Activated CD8-positive, alpha-beta T cell treated with anti-CD3 and anti-CD28 coated beads for 36 hours (primary cell): Measurements from ENCODE around the gene CASP3. TPM values are rescaled to one million over a fixed set of nuclear protein-coding genes. Genes with fewer than 3 reads are reported as not detected.
"Not testable (repeated sequence)": the region's sequence is repeated elsewhere in the genome, so short reads cannot be mapped to it uniquely, and the experiment has no call there.

Experiments used
- ATAC-seq: fragments of 200-7000 bp; cut with Tn5 transposase; one replicate; pipeline ENCODE4 v1.10.0; 2021; ENCODE audit warnings: mild to moderate bottlenecking, moderate library complexity
- CTCF ChIA-PET: fragments of 350-600 bp; sonication (Branson Sonifier 250); formaldehyde crosslinking; loops from one replicate; lab custom pipeline; 2021; ENCODE audit warnings: antibody characterized with exemption; lab: Charles Lee
- POLR2A ChIA-PET: fragments of 350-600 bp; sonication (Branson Sonifier 250); formaldehyde crosslinking; loops from one replicate; lab custom pipeline; 2021; ENCODE audit warnings: antibody characterized with exemption; lab: Charles Lee
- DNase-seq: peaks from one replicate; pipeline ENCODE4 v3.0.0-alpha.2; 2020
- H3K27ac Mint-ChIP-seq: one replicate; pipeline ENCODE4 v1.8.0; 2021; ENCODE audit warnings: mild to moderate bottlenecking, mixed read lengths
- H3K27me3 Mint-ChIP-seq: one replicate; pipeline ENCODE4 v1.8.0; 2021; ENCODE audit warnings: mixed read lengths
- H3K36me3 Mint-ChIP-seq: one replicate; pipeline ENCODE4 v1.8.0; 2021; ENCODE audit warnings: low read depth, mixed read lengths
- H3K4me1 Mint-ChIP-seq: one replicate; pipeline ENCODE4 v1.8.0; 2021; ENCODE audit warnings: low read depth, mixed read lengths
- H3K4me3 Mint-ChIP-seq: one replicate; pipeline ENCODE4 v1.8.0; 2021; ENCODE audit warnings: mild to moderate bottlenecking, moderate library complexity, mixed read lengths
- H3K9me3 Mint-ChIP-seq: one replicate; pipeline ENCODE4 v1.8.0; 2021; ENCODE audit warnings: mixed read lengths
- intact Hi-C: fragments of 100-400 bp; cut with micrococcal nuclease; formaldehyde crosslinking; loops from one replicate; pipeline ENCODE4 v1.10.0; 2022
- total RNA-seq, 2 experiments: library from RNA; stranded (reverse); gene quantifications; one replicate each; pipeline ENCODE4 v1.2.3, GENCODE V29; 2021
- TF ChIP-seq, protein P1 (sequence below): fragments of 200-600 bp; IDR thresholded peaks from one replicate; pipeline ENCODE4 v1.8.0; 2022; ENCODE audit warnings: antibody characterized with exemption, mild to moderate bottlenecking

The CASP3 gene
- total RNA-seq, 2 experiments from 2014 or later, result 96.9 to 100 TPM

DNA sequence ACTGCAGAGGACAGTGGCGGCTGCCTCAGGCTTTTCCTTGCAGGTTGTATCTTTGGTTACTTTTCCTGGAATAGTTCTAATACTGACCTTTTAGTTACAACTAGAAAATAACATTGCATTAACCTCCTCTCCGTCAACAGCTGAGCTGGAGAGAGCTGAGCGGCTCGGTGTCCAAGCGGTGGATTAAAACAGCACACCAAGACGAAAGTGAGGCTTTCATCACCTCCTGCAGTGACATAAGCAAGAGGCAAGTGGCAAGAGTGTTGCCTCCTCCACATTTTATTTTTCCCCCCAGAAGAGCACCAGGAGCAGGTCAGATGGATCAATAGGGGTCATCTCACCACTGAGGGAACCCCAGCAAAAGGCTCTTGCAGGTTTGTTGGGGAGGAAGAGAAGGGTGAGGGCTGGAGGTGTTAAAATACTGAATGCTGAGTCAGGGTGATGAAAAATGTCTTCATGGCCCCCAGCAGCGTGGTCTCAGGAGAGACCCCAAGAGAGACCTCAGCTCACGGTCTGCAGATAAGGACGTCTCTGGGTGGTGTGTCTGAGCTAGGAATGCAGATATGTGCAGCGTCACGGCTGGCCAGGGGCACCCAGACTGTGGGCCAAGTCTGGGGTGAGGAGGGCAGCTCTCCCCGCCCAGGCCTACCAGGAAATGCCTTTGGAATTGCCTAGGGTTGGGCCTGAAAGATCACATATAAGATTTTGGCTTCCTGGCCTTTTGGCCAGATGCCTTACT, 50.3 kb downstream of the CASP3 start:
- intact Hi-C loops, result no loop called here
- H3K36me3 Mint-ChIP-seq, result no peaks in the 10 kb centered on the region
- ChIA-PET CTCF (interaction anchor here (0.8 kb wide), 1 partner anchor 11 kb away, joined by 3 read pairs; no protein-coding TSS in a partner anchor), POLR2A (no interaction called here)
- peaks cover 10% of the 10 kb centered on the region for H3K9me3 Mint-ChIP-seq
- ATAC-seq (no peak), DNase-seq (no peak)
- peaks cover 7% of the 10 kb centered on the region for H3K27me3 Mint-ChIP-seq
- H3K4me1 Mint-ChIP-seq, result peaks cover 17% of the 10 kb centered on the region
- H3K27ac Mint-ChIP-seq, result no peak overlapping the region
- TF ChIP-seq, protein P1, sequence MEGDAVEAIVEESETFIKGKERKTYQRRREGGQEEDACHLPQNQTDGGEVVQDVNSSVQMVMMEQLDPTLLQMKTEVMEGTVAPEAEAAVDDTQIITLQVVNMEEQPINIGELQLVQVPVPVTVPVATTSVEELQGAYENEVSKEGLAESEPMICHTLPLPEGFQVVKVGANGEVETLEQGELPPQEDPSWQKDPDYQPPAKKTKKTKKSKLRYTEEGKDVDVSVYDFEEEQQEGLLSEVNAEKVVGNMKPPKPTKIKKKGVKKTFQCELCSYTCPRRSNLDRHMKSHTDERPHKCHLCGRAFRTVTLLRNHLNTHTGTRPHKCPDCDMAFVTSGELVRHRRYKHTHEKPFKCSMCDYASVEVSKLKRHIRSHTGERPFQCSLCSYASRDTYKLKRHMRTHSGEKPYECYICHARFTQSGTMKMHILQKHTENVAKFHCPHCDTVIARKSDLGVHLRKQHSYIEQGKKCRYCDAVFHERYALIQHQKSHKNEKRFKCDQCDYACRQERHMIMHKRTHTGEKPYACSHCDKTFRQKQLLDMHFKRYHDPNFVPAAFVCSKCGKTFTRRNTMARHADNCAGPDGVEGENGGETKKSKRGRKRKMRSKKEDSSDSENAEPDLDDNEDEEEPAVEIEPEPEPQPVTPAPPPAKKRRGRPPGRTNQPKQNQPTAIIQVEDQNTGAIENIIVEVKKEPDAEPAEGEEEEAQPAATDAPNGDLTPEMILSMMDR, result no peak
- H3K4me3 Mint-ChIP-seq, result no peak overlapping the region

DNA sequence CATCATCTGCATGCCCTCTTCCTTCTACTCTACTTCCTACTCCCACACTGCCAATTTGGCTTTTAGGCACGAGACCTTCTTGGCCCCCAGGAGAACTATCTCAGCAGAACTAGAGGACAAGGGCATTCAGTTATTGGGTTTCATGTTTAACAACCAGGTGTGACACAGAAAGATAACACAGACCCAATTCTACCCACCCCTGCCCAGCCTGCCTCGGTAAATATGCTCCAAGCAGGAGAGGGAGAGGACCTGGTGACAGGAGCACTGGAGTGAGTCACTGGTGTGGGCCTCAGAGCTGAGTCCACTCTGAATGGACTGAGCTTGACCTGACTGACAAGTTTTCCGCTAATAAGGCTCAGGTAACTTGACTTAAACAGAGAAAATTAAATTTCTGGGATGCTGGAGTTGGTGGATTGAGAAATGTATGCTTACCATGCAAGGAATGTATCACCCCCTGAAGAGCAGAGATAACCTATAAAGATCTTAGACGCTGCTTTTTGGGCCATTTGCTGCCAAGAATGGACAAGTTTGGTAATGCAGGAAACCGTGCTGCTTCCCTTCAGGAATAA, 52.5 kb downstream of the CASP3 start:
- no peak overlapping the region for H3K27ac Mint-ChIP-seq
- H3K27me3 Mint-ChIP-seq, result peaks cover 4% of the 10 kb centered on the region
- no peak overlapping the region for H3K4me3 Mint-ChIP-seq
- intact Hi-C loops, result no loop called here
- no peaks in the 10 kb centered on the region for H3K9me3 Mint-ChIP-seq
- H3K4me1 Mint-ChIP-seq, result peaks cover 11% of the 10 kb centered on the region
- ChIA-PET POLR2A (no interaction called here), CTCF (no interaction called here)
- no peak for ATAC-seq
- DNase-seq, result no peak
- H3K36me3 Mint-ChIP-seq, result no peaks in the 10 kb centered on the region
- TF ChIP-seq, protein P1, result no peak

DNA sequence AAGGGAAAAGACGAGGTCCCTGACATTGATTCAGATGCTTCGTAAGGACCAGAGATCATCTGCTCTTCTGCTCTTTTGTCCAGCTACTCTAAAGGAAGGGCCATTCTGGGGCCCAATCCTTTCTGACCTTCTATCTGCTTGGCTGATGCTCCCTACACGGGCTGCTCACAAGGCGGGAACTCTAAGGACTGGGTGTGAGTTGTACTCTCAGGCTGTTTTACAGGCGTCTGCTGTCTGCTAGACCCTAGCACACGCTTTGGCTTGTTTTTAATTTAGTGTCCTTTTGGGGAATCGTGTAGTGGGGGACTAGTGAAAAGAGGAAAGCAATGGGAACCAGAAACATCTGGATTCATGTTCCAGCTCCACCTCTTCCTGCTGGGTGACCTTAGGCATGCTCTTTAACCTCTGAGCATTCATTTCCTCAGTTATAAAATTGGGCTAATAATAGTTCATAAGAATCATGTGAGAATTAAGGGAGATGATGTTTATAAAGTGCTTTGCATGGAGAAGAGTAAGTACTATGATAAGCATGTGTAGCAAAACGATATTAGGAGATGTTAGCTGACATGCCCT, 53.1 kb downstream of the CASP3 start:
- peaks cover under 1% of the 10 kb centered on the region for H3K27me3 Mint-ChIP-seq
- peaks cover 5% of the 10 kb centered on the region for H3K4me1 Mint-ChIP-seq
- no peaks in the 10 kb centered on the region for H3K36me3 Mint-ChIP-seq
- intact Hi-C loops, result no loop called here
- no peak overlapping the region for H3K4me3 Mint-ChIP-seq
- TF ChIP-seq, protein P1, result no peak
- no peaks in the 10 kb centered on the region for H3K9me3 Mint-ChIP-seq
- ChIA-PET CTCF (interaction anchor here (0.9 kb wide), 1 partner anchor 15 kb away, joined by 3 read pairs; no protein-coding TSS in a partner anchor), POLR2A (no interaction called here)
- H3K27ac Mint-ChIP-seq, result no peak overlapping the region
- ATAC-seq (no peak), DNase-seq (no peak)

DNA sequence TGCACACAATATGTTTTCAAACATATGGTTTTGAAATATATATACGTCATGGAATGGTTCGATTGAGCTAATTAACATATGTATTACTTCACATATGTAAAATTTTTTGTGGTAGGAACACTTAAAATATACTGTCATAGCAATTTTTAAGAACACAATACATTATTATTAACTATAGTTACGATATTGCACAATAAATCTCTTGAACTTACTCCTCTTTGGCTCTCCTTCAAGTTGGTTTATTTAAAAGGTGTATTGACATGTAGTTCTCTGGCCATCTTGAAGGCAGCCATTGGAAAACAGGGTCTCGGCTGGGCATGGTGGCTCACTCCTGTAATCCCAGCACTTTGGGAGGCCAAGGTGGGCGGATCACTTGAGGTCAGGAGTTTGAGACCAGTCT, 53.8 kb downstream of the CASP3 start:
- Mint-ChIP-seq H3K9me3 (no peaks in the 10 kb centered on the region), H3K4me3 (no peak overlapping the region), H3K36me3 (no peaks in the 10 kb centered on the region), H3K27me3 (no peaks in the 10 kb centered on the region), H3K27ac (no peak overlapping the region), H3K4me1 (no peaks in the 10 kb centered on the region)
- ChIA-PET POLR2A (interaction anchor here (0.6 kb wide), 1 partner anchor 1092 kb away, joined by 3 read pairs; no protein-coding TSS in a partner anchor), CTCF (interaction anchor here (0.9 kb wide), 1 partner anchor 15 kb away, joined by 3 read pairs; no protein-coding TSS in a partner anchor)
- ATAC-seq, result no peak
- intact Hi-C loops, result no loop called here
- TF ChIP-seq, protein P1, result no peak
- no peak for DNase-seq

DNA sequence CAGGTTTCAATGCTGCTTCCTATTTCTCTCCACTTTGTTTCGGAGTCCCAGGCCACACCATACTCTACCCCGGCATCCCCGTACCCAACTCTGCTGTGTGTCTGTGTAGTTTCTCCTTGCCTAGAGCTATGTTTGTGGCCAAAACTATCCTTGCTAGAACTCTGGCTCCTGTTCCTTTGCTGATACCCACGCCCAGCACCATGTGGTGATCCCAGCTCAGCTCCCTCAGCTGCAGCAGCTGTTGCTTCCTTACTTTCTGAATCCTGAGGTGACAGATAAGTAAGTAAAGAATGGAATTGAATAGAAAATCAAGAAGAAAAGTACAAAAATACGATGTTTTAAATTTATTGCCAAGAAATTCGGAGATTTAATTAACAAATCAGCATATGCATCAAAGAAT, 55.8 kb downstream of the CASP3 start:
- intact Hi-C loops, result no loop called here
- TF ChIP-seq, protein P1, result no peak
- Mint-ChIP-seq H3K36me3 (no peaks in the 10 kb centered on the region), H3K27ac (no peak overlapping the region), H3K4me3 (no peak overlapping the region), H3K9me3 (no peaks in the 10 kb centered on the region), H3K27me3 (no peaks in the 10 kb centered on the region), H3K4me1 (no peaks in the 10 kb centered on the region)
- CTCF ChIA-PET, result no interaction called here
- POLR2A ChIA-PET, result no interaction called here
- DNase-seq, result no peak
- ATAC-seq, result no peak

DNA sequence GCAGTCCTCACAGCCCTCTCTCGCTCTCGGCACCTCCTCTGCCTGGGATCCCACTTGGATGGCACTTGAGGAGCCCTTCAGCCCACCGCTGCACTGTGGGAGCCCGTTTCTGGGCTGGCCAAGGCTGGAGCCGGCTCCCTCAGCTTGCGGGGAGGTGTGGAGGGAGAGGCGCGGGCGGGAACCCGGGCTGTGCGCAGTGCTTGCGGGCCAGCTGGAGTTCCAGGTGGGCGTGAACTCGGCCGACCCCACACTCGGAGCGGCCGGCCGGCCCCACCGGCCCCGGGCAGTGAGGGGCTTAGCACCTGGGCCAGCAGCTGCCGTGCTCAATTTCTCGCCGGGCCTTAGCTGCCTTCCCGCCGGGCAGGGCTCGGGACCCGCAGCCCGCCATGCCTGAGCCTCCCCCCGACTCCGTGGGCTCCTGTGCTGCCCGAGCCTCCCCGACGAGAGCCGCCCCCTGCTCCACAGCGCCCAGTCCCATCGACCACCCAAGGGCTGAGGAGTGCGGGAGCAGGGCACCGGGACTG, 57.4 kb downstream of the CASP3 start:
- H3K4me3 Mint-ChIP-seq, H3K27me3 Mint-ChIP-seq, ATAC-seq, CTCF ChIA-PET, H3K36me3 Mint-ChIP-seq, H3K27ac Mint-ChIP-seq, POLR2A ChIA-PET, H3K4me1 Mint-ChIP-seq, DNase-seq, intact Hi-C loops, H3K9me3 Mint-ChIP-seq: not testable (repeated sequence)
